ENCODE data around the gene SMAD4. TPM values are rescaled to one million over a fixed set of nuclear protein-coding genes. Genes with fewer than 3 reads are reported as not detected.
"Not testable (repeated sequence)": the region's sequence is repeated elsewhere in the genome, so short reads cannot be mapped to it uniquely, and the experiment has no call there.

Gene SMAD4
- 86.3 and 89.1 TPM in 2 replicates for total RNA-seq

DNA sequence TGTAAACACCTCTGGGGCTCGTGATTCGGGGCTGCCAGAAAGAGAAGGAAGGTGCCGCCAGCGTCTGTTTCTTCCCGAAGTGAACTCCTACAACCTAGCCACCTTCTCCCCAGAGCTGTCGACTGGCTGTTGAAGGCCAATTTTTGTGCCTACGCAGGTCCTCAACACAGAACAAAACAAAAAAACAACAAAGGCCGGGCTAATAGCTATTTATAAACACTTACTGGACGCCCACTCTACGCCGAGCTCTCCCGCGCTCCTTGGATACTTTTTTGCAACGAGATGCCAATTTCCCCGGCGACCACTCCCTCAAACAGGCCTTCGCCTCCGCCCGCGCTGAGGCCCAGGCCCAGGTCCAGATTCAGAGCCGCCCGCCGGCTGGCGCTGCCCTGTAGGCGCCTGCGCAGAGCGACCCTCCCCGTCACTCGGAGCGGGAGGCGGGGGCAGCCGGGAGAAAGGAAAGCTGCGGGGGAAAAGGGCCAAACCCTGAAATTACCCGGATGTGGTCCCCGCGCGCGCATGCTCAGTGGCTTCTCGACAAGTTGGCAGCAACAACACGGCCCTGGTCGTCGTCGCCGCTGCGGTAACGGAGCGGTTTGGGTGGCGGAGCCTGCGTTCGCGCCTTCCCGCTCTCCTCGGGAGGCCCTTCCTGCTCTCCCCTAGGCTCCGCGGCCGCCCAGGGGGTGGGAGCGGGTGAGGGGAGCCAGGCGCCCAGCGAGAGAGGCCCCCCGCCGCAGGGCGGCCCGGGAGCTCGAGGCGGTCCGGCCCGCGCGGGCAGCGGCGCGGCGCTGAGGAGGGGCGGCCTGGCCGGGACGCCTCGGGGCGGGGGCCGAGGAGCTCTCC is at the start of gene SMAD4:
Gene SMAD4, plus strand, starts transcription at position 520 of the 843 bp plus-strand sequence. CDS start 16,834 bp downstream, outside the sequence.
- intact Hi-C loops (cut with micrococcal nuclease) = loop anchor here (1.0 to 2.0 kb wide), 4 partner anchors 62 to 167 kb away; partner anchors contain the start of genes ELAC1 and MEX3C

- intact Hi-C loops (cut with micrococcal nuclease) = no loop called here
Measured at GRCh38 chr18:50981381-50981780, 48.6 kb upstream of the SMAD4 start.

- intact Hi-C loops (cut with micrococcal nuclease) = no loop called here
Measured at GRCh38 chr18:50982086-50982801, 47.8 kb upstream of the SMAD4 start.

DNA sequence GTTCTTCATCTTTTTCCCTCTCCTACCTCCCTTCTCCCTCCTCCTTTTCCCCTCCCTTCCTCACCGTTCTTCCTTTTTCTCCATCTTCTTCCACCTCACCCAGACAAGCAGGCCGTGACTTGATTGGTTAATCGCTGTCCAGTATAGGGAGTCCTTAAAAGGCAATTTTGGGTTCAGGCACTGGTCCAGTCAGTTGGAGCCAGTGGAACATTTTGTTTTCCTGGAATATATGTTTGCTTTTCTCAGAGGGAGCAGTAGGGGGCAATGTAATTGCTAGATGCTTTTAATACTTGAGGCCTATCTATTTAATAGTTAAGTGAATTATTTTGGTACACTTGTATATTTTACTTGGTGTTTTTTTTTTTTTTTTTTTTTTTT is 47.2 kb upstream of the SMAD4 start:
- intact Hi-C loops (cut with micrococcal nuclease) = no loop called here

GRCh38 chr18:50986360-50987087 is 43.5 kb upstream of the SMAD4 start:
- intact Hi-C loops (cut with micrococcal nuclease) = no loop called here

DNA sequence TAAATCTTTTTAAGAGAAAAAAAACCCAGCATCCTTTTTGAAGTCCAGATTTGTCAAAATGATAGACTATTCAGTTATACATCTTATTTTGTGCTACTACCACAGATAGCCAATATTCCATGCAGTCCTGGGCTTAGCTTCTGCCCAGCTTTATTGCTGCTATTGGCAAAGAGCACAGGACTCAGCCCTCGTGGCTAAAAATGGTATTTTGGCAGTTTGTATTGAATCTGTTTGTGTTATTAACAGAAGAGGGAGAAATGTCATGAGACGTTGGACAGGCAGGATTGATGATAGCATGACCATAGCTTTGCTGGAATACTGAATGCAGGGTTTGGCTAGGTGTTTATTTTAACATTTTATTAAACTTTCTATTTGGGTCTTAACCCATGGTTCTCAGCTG is 42.8 kb upstream of the SMAD4 start:
- intact Hi-C loops (cut with micrococcal nuclease) = no loop called here

GRCh38 chr18:50989711-50990110 is 40.3 kb upstream of the SMAD4 start:
- intact Hi-C loops (cut with micrococcal nuclease) = no loop called here

DNA sequence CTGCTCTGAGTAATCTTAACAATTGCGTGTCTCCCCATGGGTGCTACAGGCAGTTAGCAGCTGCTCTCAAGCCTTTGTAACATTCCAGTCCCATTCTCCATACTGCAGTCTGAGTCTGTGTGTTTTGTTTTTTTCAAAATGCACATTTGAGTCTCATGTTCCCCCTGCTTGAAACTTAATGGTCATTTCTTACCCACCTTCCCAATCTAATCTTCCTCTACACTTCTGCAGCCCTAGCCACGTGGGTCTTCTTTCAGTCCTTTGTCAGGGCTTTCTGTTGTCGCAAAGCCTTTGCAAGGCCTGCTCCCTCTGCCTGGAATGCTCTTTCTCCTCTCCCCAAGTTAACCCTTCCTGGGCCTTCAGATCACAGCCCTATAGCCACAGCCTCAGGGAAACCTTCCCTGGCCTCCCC is 37.7 kb upstream of the SMAD4 start:
- intact Hi-C loops (cut with micrococcal nuclease) = no loop called here

GRCh38 chr18:50994031-50994430 is 36.0 kb upstream of the SMAD4 start:
- intact Hi-C loops (cut with micrococcal nuclease) = no loop called here

GRCh38 chr18:51003174-51003573 is 26.8 kb upstream of the SMAD4 start:
- intact Hi-C loops (cut with micrococcal nuclease) = not testable (repeated sequence)

GRCh38 chr18:51006061-51006818 is 23.8 kb upstream of the SMAD4 start:
- intact Hi-C loops (cut with micrococcal nuclease) = no loop called here

GRCh38 chr18:51006948-51007789 is 22.8 kb upstream of the SMAD4 start:
- intact Hi-C loops (cut with micrococcal nuclease) = no loop called here

- intact Hi-C loops (cut with micrococcal nuclease) = no loop called here
Measured at GRCh38 chr18:51007790-51008139, 22.2 kb upstream of the SMAD4 start.

- intact Hi-C loops (cut with micrococcal nuclease) = no loop called here
Measured at GRCh38 chr18:51009072-51009471, 20.9 kb upstream of the SMAD4 start.

DNA sequence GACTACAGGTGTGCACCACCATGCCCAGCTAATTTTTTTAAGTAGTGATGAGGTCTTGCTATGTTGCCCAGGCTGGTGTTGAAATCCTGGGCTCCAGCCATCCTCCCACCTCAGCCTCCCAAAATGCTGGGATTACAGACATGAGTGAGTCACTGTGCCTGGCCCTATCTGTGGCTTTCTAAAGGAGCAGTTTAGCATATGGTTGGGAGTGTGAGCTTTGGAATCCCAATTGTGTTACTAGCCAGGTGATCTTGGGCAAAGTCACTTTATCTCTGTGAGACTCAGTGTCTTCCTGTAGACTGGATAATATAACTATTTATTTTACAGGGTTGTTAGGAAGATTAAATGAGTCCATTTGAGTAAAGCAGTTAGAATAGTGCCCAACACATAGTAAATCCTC is 19.8 kb upstream of the SMAD4 start:
- intact Hi-C loops (cut with micrococcal nuclease) = no loop called here

DNA sequence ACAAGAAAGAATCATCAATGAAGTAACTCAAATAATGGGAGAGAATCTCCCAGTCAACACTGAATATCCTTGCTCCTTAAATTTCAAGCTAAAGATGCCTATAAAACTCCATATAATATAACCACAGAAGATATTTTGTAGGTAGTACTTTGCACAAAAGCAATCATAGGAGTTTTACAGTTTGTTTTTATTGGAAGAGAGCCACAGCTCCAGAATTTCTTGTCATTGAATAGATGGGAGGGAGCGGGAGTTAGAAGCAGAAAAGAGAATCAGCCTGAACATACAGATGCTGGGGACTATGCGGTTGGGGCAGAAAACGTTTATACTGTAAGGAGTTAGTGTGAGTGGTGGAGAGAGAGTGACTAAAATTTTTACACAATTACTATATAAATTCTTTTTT is 18.3 kb upstream of the SMAD4 start:
- intact Hi-C loops (cut with micrococcal nuclease) = no loop called here

DNA sequence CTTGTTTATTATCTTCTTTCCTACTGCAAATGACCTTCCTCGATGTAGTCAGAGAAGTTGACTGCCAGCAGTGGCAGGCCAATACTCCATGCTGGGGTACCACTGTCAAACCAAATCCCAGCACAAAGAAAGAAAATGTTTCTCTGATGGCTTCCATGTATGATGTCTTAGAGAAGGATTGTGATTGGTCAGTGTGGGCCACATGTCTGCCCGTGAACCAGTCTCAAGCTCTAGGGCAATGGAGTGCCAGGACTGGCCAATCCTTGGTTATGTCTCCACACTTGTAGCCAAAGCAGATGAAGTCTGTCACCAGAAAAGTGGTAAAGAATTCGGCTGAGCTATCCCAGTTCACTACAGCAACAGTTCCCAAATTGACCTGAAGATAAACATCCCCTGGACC is 17.6 kb upstream of the SMAD4 start:
- intact Hi-C loops (cut with micrococcal nuclease) = no loop called here

GRCh38 chr18:51013259-51013658 is 16.8 kb upstream of the SMAD4 start:
- intact Hi-C loops (cut with micrococcal nuclease) = no loop called here

DNA sequence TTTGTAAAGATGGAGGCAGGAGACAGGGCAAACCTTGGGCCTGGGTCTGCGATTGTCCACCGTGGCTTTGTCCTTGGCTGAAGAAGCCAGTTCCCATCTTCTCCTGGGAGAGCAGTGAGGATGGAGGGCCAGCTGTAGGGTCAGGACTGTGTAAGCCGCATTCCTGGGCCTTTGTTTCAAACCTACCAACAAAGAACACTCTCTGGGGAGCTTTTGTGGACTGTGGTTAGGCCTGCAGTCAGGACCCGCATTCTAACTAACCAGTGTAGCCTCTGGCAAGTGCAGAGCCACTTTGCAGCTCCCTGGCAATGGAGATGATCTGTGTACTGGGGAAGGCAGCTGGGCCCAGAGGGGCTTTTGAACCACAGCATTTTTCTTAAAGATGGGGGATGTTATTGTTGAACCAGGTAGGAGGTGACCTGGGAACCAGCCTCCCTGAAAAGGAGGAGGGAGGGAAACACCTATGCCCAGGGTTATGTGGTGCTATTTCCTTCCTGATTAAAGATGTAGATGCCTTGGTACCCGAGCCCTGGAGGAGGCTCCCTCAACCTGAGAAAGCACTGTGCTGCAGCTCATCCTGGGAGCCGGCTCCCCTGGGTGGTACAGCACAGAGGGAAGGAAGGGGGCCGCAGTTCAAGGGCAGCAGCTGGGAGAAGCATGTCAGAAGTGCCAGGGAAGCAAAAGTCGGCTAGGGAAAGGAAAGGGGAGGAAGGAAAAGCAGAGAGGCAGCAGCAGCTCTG is 12.7 kb upstream of the SMAD4 start:
- intact Hi-C loops (cut with micrococcal nuclease) = no loop called here

DNA sequence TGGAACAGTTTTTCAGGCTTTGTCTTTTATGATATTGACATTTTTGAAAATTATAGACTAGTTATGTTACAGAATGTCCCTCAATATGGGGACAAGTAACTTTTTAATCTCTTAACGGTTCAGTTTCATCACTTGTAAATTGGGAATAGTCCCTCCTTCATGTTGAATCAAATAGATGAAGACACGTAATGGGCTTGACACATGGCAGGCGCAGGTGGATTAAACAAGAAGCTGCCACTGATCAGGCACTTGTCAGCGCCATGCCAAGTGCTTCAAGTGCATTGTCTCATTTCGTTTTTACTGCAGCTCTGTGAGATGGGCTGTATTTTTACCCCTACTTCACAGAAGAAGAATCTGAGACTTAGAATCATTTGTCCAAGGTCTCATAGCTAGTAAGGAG is 9.5 kb upstream of the SMAD4 start:
- intact Hi-C loops (cut with micrococcal nuclease) = no loop called here
